K562 (cell line): Measurements from ENCODE around the gene GNAQ. TPM values are rescaled to one million over a fixed set of nuclear protein-coding genes. Genes with fewer than 3 reads are reported as not detected.

ENCODE experiments used
- CEBPB ChIP-seq: fragments of 450-650 bp; IDR thresholded peaks from 2 replicates; pipeline ENCODE4 v1.6.1; 2016; ENCODE audit warnings: missing genetic modification characterization, missing compliant biosample characterization
- FIP1L1 ChIP-seq: fragments of 200-400 bp; formaldehyde crosslinking; IDR thresholded peaks from 2 replicates; pipeline ENCODE4 v1.6.1; 2018; ENCODE audit warnings: mild to moderate bottlenecking, low read depth, low read length; ENCODE audit not compliant: poor library complexity, severe bottlenecking
- FOXJ2 ChIP-seq: fragments of 200-800 bp; sonication (Bioruptor generic); IDR thresholded peaks from 2 replicates; pipeline ENCODE4 v1.6.1; 2016; ENCODE audit warnings: missing genetic modification characterization, missing compliant biosample characterization
- HDAC6 ChIP-seq: IDR thresholded peaks from 2 replicates; pipeline ENCODE4 v1.6.1; 2012; ENCODE audit warnings: low read depth, mild to moderate bottlenecking, control low read depth, inconsistent platforms, low read length, moderate library complexity
- NCOA4 ChIP-seq: fragments of 450-650 bp; IDR thresholded peaks from 2 replicates; pipeline ENCODE4 v1.6.1; 2018; ENCODE audit warnings: mild to moderate bottlenecking; ENCODE audit not compliant: partially characterized antibody
- RBBP5 ChIP-seq: fragments of 200-600 bp; sonication (generic); IDR thresholded peaks from 2 replicates; pipeline ENCODE4 v1.6.1; 2012; ENCODE audit warnings: borderline replicate concordance, mild to moderate bottlenecking, low read length, control low read depth, inconsistent platforms; ENCODE audit not compliant: insufficient read depth, poor library complexity, severe bottlenecking
- ZNF212 ChIP-seq: fragments of 450-650 bp; formaldehyde crosslinking; IDR thresholded peaks from 2 replicates; pipeline ENCODE4 v1.4.0; 2020; ENCODE audit warnings: mild to moderate bottlenecking
- polyA plus RNA-seq, 8 experiments: library from polyadenylated mRNA; depleted of rRNA in 4 of 8; stranded (reverse) in 5 of 8; unstranded in 3 of 8; fragments of >200 nt; fragmentation: Nextera tagmentation in 2 of 8; fragmentation: Illumina TruSeq in 1 of 8; extraction: Ambion mirVana in 2 of 8; extraction: Trizol in 1 of 8; gene quantifications; 2 replicates each; pipeline versions ENCODE4 v1.2.1 to v1.2.3, GENCODE V29; 2011 to 2014; ENCODE audit warnings: inconsistent platforms in 1 of 8, missing spikeins in 1 of 8
- total RNA-seq, 7 experiments: library from RNA; depleted of rRNA in 6 of 7; stranded (reverse); fragments of >200 nt in 6 of 7; fragmentation: Illumina TruSeq in 2 of 7; extraction: Trizol in 2 of 7; gene quantifications; 2 replicates each; pipeline versions ENCODE4 v1.2.1 to v1.2.3, GENCODE V29; 2011 to 2021; ENCODE audit warnings: low replicate concordance in 1 of 7
- TF ChIP-seq, protein P1 (sequence below), 2 experiments: fragments of 200-800 bp in 1 of 2; sonication (Bioruptor generic) in 1 of 2; sonication (generic) in 1 of 2; formaldehyde crosslinking in 1 of 2; IDR thresholded peaks in 1 of 2; conservative IDR thresholded peaks in 1 of 2; 2 replicates each; pipeline versions ENCODE4 v1.5.0 to v1.6.1; 2016 to 2020; ENCODE audit warnings: missing compliant biosample characterization in 1 of 2, missing genetic modification characterization in 1 of 2, missing genetic modification reagents in 1 of 2
- TF ChIP-seq, protein P2 (sequence below), 3 experiments: fragments of 200-800 bp in 1 of 3; fragments of 250-450 bp in 1 of 3; fragments of 450-650 bp in 1 of 3; sonication (Bioruptor Pico) in 1 of 3; sonication (Bioruptor generic) in 1 of 3; formaldehyde crosslinking in 1 of 3; IDR thresholded peaks; 2 replicates each; pipeline versions ENCODE4 v1.6.1 to v1.8.0; 2016 to 2022; ENCODE audit warnings: mild to moderate bottlenecking in 2 of 3, missing genetic modification characterization in 2 of 3, missing compliant biosample characterization in 1 of 3, moderate library complexity in 1 of 3
- TF ChIP-seq, protein P3 (sequence below): fragments of 250-450 bp; sonication (Bioruptor Pico); IDR thresholded peaks from 2 replicates; pipeline ENCODE4 v1.5.0; 2021
- TF ChIP-seq, protein P4 (sequence below): fragments of 250-450 bp; sonication (Bioruptor Pico); IDR thresholded peaks from 2 replicates; pipeline ENCODE4 v1.5.0; 2021; ENCODE audit warnings: mild to moderate bottlenecking, moderate library complexity

The GNAQ gene
- total and polyA plus RNA-seq, 9 of the 15 experiments (the other 6 are each of a cell fraction or from before 2014, with no cell fraction given), result 4.8 to 27.9 (median 17.5) TPM

DNA sequence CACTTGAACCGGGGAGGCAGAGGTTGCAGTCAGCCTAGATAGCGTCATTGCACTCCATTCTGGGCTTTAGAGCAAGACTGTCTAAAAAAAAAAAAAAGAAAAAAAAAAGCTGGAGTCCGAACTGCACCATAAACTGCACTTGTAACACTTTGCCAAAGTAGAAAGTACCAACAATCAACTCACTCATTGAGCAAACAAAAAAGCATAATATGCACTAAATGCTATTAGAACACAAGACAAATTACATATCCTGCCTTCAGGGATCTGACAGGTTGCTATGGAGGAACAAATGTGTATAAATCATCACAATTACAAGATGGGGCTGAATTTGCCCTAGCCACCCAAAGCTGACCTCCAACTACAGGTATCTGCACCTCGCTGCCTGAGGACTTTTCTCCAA is 27.9 kb downstream of the GNAQ start (continued):
- TF ChIP-seq, protein P1, sequence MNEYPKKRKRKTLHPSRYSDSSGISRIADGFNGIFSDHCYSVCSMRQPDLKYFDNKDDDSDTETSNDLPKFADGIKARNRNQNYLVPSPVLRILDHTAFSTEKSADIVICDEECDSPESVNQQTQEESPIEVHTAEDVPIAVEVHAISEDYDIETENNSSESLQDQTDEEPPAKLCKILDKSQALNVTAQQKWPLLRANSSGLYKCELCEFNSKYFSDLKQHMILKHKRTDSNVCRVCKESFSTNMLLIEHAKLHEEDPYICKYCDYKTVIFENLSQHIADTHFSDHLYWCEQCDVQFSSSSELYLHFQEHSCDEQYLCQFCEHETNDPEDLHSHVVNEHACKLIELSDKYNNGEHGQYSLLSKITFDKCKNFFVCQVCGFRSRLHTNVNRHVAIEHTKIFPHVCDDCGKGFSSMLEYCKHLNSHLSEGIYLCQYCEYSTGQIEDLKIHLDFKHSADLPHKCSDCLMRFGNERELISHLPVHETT (CRISPR knock-in tag; conservative IDR thresholded peaks at IDR 0.05 in 1 of 2, IDR thresholded peaks at IDR 0.05 in 1 of 2), result no peak
- TF ChIP-seq, protein P2, sequence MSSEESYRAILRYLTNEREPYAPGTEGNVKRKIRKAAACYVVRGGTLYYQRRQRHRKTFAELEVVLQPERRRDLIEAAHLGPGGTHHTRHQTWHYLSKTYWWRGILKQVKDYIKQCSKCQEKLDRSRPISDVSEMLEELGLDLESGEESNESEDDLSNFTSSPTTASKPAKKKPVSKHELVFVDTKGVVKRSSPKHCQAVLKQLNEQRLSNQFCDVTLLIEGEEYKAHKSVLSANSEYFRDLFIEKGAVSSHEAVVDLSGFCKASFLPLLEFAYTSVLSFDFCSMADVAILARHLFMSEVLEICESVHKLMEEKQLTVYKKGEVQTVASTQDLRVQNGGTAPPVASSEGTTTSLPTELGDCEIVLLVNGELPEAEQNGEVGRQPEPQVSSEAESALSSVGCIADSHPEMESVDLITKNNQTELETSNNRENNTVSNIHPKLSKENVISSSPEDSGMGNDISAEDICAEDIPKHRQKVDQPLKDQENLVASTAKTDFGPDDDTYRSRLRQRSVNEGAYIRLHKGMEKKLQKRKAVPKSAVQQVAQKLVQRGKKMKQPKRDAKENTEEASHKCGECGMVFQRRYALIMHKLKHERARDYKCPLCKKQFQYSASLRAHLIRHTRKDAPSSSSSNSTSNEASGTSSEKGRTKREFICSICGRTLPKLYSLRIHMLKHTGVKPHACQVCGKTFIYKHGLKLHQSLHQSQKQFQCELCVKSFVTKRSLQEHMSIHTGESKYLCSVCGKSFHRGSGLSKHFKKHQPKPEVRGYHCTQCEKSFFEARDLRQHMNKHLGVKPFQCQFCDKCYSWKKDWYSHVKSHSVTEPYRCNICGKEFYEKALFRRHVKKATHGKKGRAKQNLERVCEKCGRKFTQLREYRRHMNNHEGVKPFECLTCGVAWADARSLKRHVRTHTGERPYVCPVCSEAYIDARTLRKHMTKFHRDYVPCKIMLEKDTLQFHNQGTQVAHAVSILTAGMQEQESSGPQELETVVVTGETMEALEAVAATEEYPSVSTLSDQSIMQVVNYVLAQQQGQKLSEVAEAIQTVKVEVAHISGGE (CRISPR knock-in tag; IDR thresholded peaks at IDR 0.05), result no peak
- TF ChIP-seq RBBP5 (no peak), NCOA4 (no peak), ZNF212 (CRISPR knock-in tag) (no peak), FIP1L1 (no peak), FOXJ2 (tag) (no peak), CEBPB (tag) (no peak), HDAC6 (no peak)
- TF ChIP-seq, protein P3, sequence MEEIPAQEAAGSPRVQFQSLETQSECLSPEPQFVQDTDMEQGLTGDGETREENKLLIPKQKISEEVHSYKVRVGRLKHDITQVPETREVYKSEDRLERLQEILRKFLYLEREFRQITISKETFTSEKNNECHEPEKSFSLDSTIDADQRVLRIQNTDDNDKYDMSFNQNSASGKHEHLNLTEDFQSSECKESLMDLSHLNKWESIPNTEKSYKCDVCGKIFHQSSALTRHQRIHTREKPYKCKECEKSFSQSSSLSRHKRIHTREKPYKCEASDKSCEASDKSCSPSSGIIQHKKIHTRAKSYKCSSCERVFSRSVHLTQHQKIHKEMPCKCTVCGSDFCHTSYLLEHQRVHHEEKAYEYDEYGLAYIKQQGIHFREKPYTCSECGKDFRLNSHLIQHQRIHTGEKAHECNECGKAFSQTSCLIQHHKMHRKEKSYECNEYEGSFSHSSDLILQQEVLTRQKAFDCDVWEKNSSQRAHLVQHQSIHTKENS (CRISPR knock-in tag), result no peak
- TF ChIP-seq, protein P4, sequence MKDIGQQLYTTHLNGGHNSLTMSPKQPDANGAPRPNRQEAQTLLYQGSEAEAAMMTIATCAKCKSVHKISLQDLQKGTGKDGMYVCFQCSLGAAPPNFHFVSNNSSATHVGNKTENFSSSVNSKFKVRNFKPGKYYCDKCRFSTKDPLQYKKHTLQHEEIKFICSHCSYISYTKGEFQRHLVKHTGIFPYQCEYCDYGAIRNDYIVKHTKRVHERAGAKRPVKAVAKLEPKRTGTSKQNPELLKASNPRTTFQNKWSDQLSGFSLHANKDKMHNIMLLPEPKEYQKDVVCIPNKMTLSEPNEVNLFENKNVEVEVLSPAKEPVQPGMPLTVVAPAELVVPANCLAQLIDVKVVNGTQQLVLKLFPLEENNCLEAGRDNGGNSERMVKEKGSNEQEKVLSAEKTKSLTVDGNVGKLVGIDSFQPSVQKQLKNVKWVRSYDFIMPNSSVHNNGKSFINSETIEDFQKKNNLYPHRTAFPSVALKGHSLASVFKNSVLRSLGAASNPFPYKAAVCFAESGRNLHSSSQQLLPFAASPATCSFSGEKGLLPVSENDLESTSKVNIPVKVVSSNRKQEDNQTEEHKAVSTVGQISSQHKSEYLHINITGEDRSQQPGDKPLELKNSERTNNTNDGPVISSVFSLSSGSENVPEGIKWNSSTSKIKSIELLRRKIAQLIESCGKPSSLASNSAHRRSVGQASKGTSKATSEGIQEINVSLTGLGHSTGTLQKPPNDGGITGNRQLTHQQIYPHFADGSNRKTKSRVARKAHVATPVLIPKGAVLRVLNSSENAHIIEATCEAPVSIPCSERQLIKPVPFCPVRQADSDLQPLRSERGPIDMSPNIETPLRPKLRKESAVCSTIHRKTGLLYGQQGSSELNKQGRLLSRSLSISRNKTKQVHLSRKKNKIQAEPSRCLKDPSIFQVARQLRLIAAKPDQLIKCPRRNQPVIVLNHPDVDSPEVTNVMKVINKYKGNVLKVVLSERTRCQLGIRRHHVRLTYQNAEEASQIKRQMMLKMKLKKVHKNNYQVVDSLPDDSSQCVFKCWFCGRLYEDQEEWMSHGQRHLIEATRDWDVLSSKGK (CRISPR knock-in tag), result no peak
